ENCODE data around the gene ZNF821.
A peak's percentile ranks its signal among the peaks of the same experiment; 100 is the strongest.
"Not testable (repeated sequence)": the region's sequence is repeated elsewhere in the genome, so short reads cannot be mapped to it uniquely, and the experiment has no call there.

ZNF821 gene

GRCh38 chr16:71899171-71899570, 15.2 kb upstream of the ZNF821 start:
- FAIRE-seq, result no peak

GRCh38 chr16:71896764-71897368, 12.9 kb upstream of the ZNF821 start:
- FAIRE-seq, result no peak

- FAIRE-seq, result no peak
These were observed 11.8 kb upstream of the ZNF821 start for GRCh38 chr16:71895679-71896365.

GRCh38 chr16:71894921-71895678, 11.1 kb upstream of the ZNF821 start, which contains the start of gene IST1:
Gene IST1 (plus strand): TSS chr16:71895531. CDS start chr16:71915641, 20,110 bp downstream.
- FAIRE-seq, result peak; percentile 92

- no peak for FAIRE-seq
These were observed 10.4 kb upstream of the ZNF821 start for GRCh38 chr16:71894229-71894920.

- no peak for FAIRE-seq
These were observed 9.9 kb upstream of the ZNF821 start for GRCh38 chr16:71893888-71894228.

GRCh38 chr16:71889147-71889546, 5.2 kb upstream of the ZNF821 start:
- FAIRE-seq, result no peak

- no peak for FAIRE-seq
These were observed 1.3 kb upstream of the ZNF821 start for GRCh38 chr16:71885261-71885650.

GRCh38 chr16:71883168-71883848, 674 bp downstream of the ZNF821 start:
- no peak for FAIRE-seq

- peak; percentile 84 for FAIRE-seq
These were observed 1.3 kb downstream of the ZNF821 start for GRCh38 chr16:71882505-71883167.

GRCh38 chr16:71880176-71880575, 3.8 kb downstream of the ZNF821 start:
- no peak for FAIRE-seq

- FAIRE-seq, result no peak
These were observed 5.1 kb downstream of the ZNF821 start for GRCh38 chr16:71878911-71879310.

GRCh38 chr16:71873199-71873598, 10.8 kb downstream of the ZNF821 start:
- no peak for FAIRE-seq

GRCh38 chr16:71870818-71871217, 13.2 kb downstream of the ZNF821 start:
- no peak for FAIRE-seq

GRCh38 chr16:71869089-71869488, 14.9 kb downstream of the ZNF821 start:
- no peak for FAIRE-seq

GRCh38 chr16:71867939-71868338, 16.0 kb downstream of the ZNF821 start:
- FAIRE-seq, result no peak

- FAIRE-seq, result not testable (repeated sequence)
These were observed 16.8 kb downstream of the ZNF821 start for GRCh38 chr16:71867175-71867574.

GRCh38 chr16:71865173-71865863, 18.7 kb downstream of the ZNF821 start:
- FAIRE-seq, result no peak

- no peak for FAIRE-seq
These were observed 20.0 kb downstream of the ZNF821 start for GRCh38 chr16:71863995-71864394.

GRCh38 chr16:71859762-71860521, 24.0 kb downstream of the ZNF821 start:
- FAIRE-seq, result no peak
